CD8-positive, alpha-beta memory T cell (primary cell): Measurements from ENCODE around the gene MVB12A. TPM values are rescaled to one million over a fixed set of nuclear protein-coding genes. Genes with fewer than 3 reads are reported as not detected.

Experiments used
- CTCF ChIA-PET: fragments of 350-600 bp; sonication (Branson Sonifier 250); formaldehyde crosslinking; loops from one replicate; lab custom pipeline; 2021; ENCODE audit warnings: antibody characterized with exemption; lab: Charles Lee
- POLR2A ChIA-PET: fragments of 350-600 bp; sonication (Branson Sonifier 250); formaldehyde crosslinking; loops from one replicate; lab custom pipeline; 2021; ENCODE audit warnings: antibody characterized with exemption; lab: Charles Lee
- DNase-seq, 5 donors: peaks; one replicate each; pipeline versions ENCODE4 v3.0.0 to v3.0.0-alpha.2; 2020 to 2022; ENCODE audit warnings: mixed read lengths in 1 of 5
- H3K27ac ChIP-seq: one replicate; pipeline ENCODE4 v1.7.0; 2013; ENCODE audit warnings: low read depth, mild to moderate bottlenecking, low read length, moderate library complexity
- H3K27me3 ChIP-seq: 2 replicates; pipeline ENCODE4 v1.7.0; 2013; ENCODE audit warnings: low read length, mild to moderate bottlenecking; ENCODE audit not compliant: insufficient read depth, poor library complexity, severe bottlenecking
- H3K36me3 ChIP-seq: 2 replicates; pipeline ENCODE4 v1.7.0; 2013; ENCODE audit warnings: mild to moderate bottlenecking, low read length, moderate library complexity; ENCODE audit not compliant: insufficient read depth
- H3K4me1 ChIP-seq: 2 replicates; pipeline ENCODE4 v1.7.0; 2013; ENCODE audit warnings: mild to moderate bottlenecking, low read length, moderate library complexity; ENCODE audit not compliant: insufficient read depth
- H3K4me3 ChIP-seq: 2 replicates; pipeline ENCODE4 v1.7.0; 2013; ENCODE audit warnings: mild to moderate bottlenecking, low read length
- H3K9me3 ChIP-seq: 2 replicates; pipeline ENCODE4 v1.7.0; 2013; ENCODE audit warnings: mild to moderate bottlenecking, low read length
- H3K27ac Mint-ChIP-seq, 8 donors: one replicate each; pipeline ENCODE4 v1.8.0; 2020 to 2021; ENCODE audit warnings: mixed read lengths in 8 of 8, mild to moderate bottlenecking in 6 of 8, inconsistent platforms in 3 of 8, moderate library complexity in 3 of 8
- H3K27me3 Mint-ChIP-seq, 2 donors: one replicate each; pipeline ENCODE4 v1.8.0; 2020 to 2021; ENCODE audit warnings: mixed read lengths in 2 of 2, mild to moderate bottlenecking in 1 of 2, moderate library complexity in 1 of 2
- H3K36me3 Mint-ChIP-seq, 3 donors: one replicate each; pipeline ENCODE4 v1.8.0; 2020 to 2021; ENCODE audit warnings: mixed read lengths in 3 of 3, inconsistent platforms in 1 of 3, mild to moderate bottlenecking in 1 of 3
- H3K4me1 Mint-ChIP-seq, 3 donors: one replicate each; pipeline ENCODE4 v1.8.0; 2020 to 2021; ENCODE audit warnings: mixed read lengths in 3 of 3, inconsistent platforms in 1 of 3, mild to moderate bottlenecking in 1 of 3
- H3K4me3 Mint-ChIP-seq, 7 donors: one replicate each; pipeline ENCODE4 v1.8.0; 2020 to 2021; ENCODE audit warnings: mixed read lengths in 7 of 7, mild to moderate bottlenecking in 6 of 7, moderate library complexity in 4 of 7, inconsistent platforms in 2 of 7
- H3K9me3 Mint-ChIP-seq, 5 donors: one replicate each; pipeline ENCODE4 v1.8.0; 2020 to 2022; ENCODE audit warnings: mixed read lengths in 5 of 5, mild to moderate bottlenecking in 3 of 5, moderate library complexity in 2 of 5, inconsistent platforms in 1 of 5
- polyA plus RNA-seq: library from polyadenylated mRNA; unstranded; fragments of 300-500 nt; fragmentation: Illumina TruSeq; gene quantifications from one replicate; pipeline ENCODE4 v1.2.3, GENCODE V29; 2021
- total RNA-seq, 2 experiments: library from RNA; stranded (reverse); gene quantifications; one replicate each; pipeline ENCODE4 v1.2.3, GENCODE V29; 2021

MVB12A gene
- total and polyA plus RNA-seq, 3 experiments from 2014 or later = 26.9 to 39.2 (median 34.5) TPM

GRCh38 chr19:17431417-17431816 is 11.6 kb downstream of the MVB12A start:
- no peaks in the 10 kb centered on the region for H3K4me1 Mint-ChIP-seq
- Histone ChIP-seq H3K9me3 (no peaks in the 10 kb centered on the region), H3K4me1 (no peaks in the 10 kb centered on the region), H3K4me3 (no peak overlapping the region), H3K27ac (no peak overlapping the region), H3K36me3 (no peaks in the 10 kb centered on the region), H3K27me3 (no peaks in the 10 kb centered on the region)
- ChIA-PET CTCF (no interaction called here), POLR2A (no interaction called here)
- no peaks in the 10 kb centered on the region for H3K9me3 Mint-ChIP-seq
- H3K27ac Mint-ChIP-seq = peak overlapping the region in 2 of 8 donors; percentile 2 to 69
- H3K36me3 Mint-ChIP-seq = no peaks in the 10 kb centered on the region
- no peak for DNase-seq
- no peaks in the 10 kb centered on the region for H3K27me3 Mint-ChIP-seq
- no peak overlapping the region for H3K4me3 Mint-ChIP-seq

GRCh38 chr19:17435218-17435617 is 15.4 kb downstream of the MVB12A start:
- Histone ChIP-seq H3K4me1 (no peaks in the 10 kb centered on the region), H3K9me3 (no peaks in the 10 kb centered on the region), H3K27ac (no peak overlapping the region), H3K4me3 (no peak overlapping the region), H3K36me3 (no peaks in the 10 kb centered on the region), H3K27me3 (no peaks in the 10 kb centered on the region)
- CTCF ChIA-PET = no interaction called here
- H3K4me1 Mint-ChIP-seq = no peaks in the 10 kb centered on the region
- no peak overlapping the region for H3K4me3 Mint-ChIP-seq
- H3K36me3 Mint-ChIP-seq = no peaks in the 10 kb centered on the region
- POLR2A ChIA-PET = no interaction called here
- H3K9me3 Mint-ChIP-seq = no peaks in the 10 kb centered on the region
- no peak overlapping the region for H3K27ac Mint-ChIP-seq
- H3K27me3 Mint-ChIP-seq = peaks cover 0 to 2% of the 10 kb centered on the region in 2 donors
- DNase-seq = no peak

GRCh38 chr19:17436094-17436873 is 16.4 kb downstream of the MVB12A start:
- Histone ChIP-seq H3K9me3 (no peaks in the 10 kb centered on the region), H3K4me1 (no peaks in the 10 kb centered on the region), H3K27me3 (no peaks in the 10 kb centered on the region), H3K27ac (no peak overlapping the region), H3K4me3 (no peak overlapping the region), H3K36me3 (no peaks in the 10 kb centered on the region)
- H3K4me3 Mint-ChIP-seq = no peak overlapping the region
- no peaks in the 10 kb centered on the region for H3K9me3 Mint-ChIP-seq
- H3K27ac Mint-ChIP-seq = no peak overlapping the region
- DNase-seq = no peak
- CTCF ChIA-PET = interaction anchor here (1.7 kb wide), 1 partner anchor 12 kb away, joined by 5 read pairs; the partner anchor contains the start of gene TMEM221
- H3K4me1 Mint-ChIP-seq = no peaks in the 10 kb centered on the region
- POLR2A ChIA-PET = no interaction called here
- H3K36me3 Mint-ChIP-seq = no peaks in the 10 kb centered on the region
- H3K27me3 Mint-ChIP-seq = peaks cover 0 to 2% of the 10 kb centered on the region in 2 donors

- CTCF ChIA-PET = interaction anchor here (1.1 to 1.7 kb wide), 2 partner anchors 11 to 17 kb away, joined by 3 to 5 read pairs; partner anchors contain the start of genes MVB12A and TMEM221
- H3K4me3 Mint-ChIP-seq = no peak overlapping the region
Observed at GRCh38 chr19:17436874-17437267, 17.0 kb downstream of the MVB12A start.

GRCh38 chr19:17441241-17442021 is 21.6 kb downstream of the MVB12A start:
- Mint-ChIP-seq H3K9me3 (no peaks in the 10 kb centered on the region), H3K4me3 (no peak overlapping the region), H3K27ac (no peak overlapping the region), H3K27me3 (peaks cover 0 to 5% of the 10 kb centered on the region in 2 donors), H3K4me1 (no peaks in the 10 kb centered on the region), H3K36me3 (no peaks in the 10 kb centered on the region)
- Histone ChIP-seq H3K4me3 (no peak overlapping the region), H3K27ac (no peak overlapping the region), H3K9me3 (no peaks in the 10 kb centered on the region), H3K27me3 (no peaks in the 10 kb centered on the region), H3K4me1 (no peaks in the 10 kb centered on the region), H3K36me3 (no peaks in the 10 kb centered on the region)
- peak in 1 of 5 donors; percentile 35 for DNase-seq
- ChIA-PET POLR2A (no interaction called here), CTCF (interaction anchor here (0.9 to 1.4 kb wide), 2 partner anchors 132 to 135 kb away, joined by 3 to 5 read pairs; no protein-coding TSS in a partner anchor)

More at GRCh38 chr19:17436874-17437267, 17.0 kb downstream of the MVB12A start:
- Mint-ChIP-seq H3K9me3 (no peaks in the 10 kb centered on the region), H3K4me1 (no peaks in the 10 kb centered on the region), H3K27ac (no peak overlapping the region), H3K36me3 (no peaks in the 10 kb centered on the region), H3K27me3 (peaks cover 0 to 5% of the 10 kb centered on the region in 2 donors)
- POLR2A ChIA-PET = no interaction called here
- Histone ChIP-seq H3K4me3 (no peak overlapping the region), H3K27me3 (no peaks in the 10 kb centered on the region), H3K4me1 (no peaks in the 10 kb centered on the region), H3K36me3 (no peaks in the 10 kb centered on the region), H3K27ac (no peak overlapping the region), H3K9me3 (no peaks in the 10 kb centered on the region)
- no peak for DNase-seq

GRCh38 chr19:17445526-17446165 is 25.8 kb downstream of the MVB12A start:
- no peak overlapping the region for H3K27ac ChIP-seq
- H3K4me1 ChIP-seq = peaks cover 5% of the 10 kb centered on the region
- no peaks in the 10 kb centered on the region for H3K36me3 ChIP-seq
- H3K9me3 ChIP-seq = no peaks in the 10 kb centered on the region
- H3K36me3 Mint-ChIP-seq = no peaks in the 10 kb centered on the region
- H3K4me3 Mint-ChIP-seq = no peak overlapping the region
- H3K4me3 ChIP-seq = no peak overlapping the region
- peaks cover 14 to 19% of the 10 kb centered on the region in 2 donors for H3K27me3 Mint-ChIP-seq
- H3K9me3 Mint-ChIP-seq = no peaks in the 10 kb centered on the region
- no peak for DNase-seq
- H3K27me3 ChIP-seq = peaks cover 6% of the 10 kb centered on the region
- ChIA-PET CTCF (no interaction called here), POLR2A (no interaction called here)
- peaks cover 6 to 10% (median 7%) of the 10 kb centered on the region in 3 donors for H3K4me1 Mint-ChIP-seq
- H3K27ac Mint-ChIP-seq = no peak overlapping the region

DNA sequence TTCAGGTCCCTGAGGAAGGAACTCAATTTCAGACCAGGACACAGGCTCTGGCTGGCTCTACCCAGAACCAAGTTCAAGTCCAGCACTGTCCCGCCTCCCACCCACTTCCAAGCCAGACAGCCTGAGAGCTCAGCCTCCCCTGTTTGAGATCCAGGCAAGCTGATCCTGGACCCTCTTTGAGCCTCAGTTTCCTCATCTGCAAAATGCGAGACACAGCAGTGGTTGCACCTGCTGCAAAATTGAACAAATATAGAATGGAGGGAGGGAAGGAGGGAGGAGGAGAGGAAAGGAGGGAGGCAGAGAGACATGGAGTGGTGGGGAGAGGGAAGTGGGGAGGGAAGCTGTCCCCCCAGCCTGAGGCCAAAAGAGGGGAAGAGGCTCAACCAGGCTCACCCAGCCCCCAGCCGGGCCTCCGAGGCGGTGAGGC is 27.9 kb downstream of the MVB12A start:
- Mint-ChIP-seq H3K4me3 (peak overlapping the region in 6 of 7 donors; percentile 26 to 77 (median 44)), H3K9me3 (no peaks in the 10 kb centered on the region)
- POLR2A ChIA-PET = no interaction called here

More for the DNA sequence above, 27.9 kb downstream of the MVB12A start:
- H3K4me1 Mint-ChIP-seq = peaks cover 6 to 10% (median 7%) of the 10 kb centered on the region in 3 donors
- H3K27ac Mint-ChIP-seq = no peak overlapping the region
- peaks cover 6% of the 10 kb centered on the region for H3K27me3 ChIP-seq
- no peak overlapping the region for H3K27ac ChIP-seq
- DNase-seq = no peak
- peaks cover 5% of the 10 kb centered on the region for H3K4me1 ChIP-seq
- CTCF ChIA-PET = interaction anchor here (1.5 kb wide), 1 partner anchor 10 kb away, joined by 5 read pairs; no protein-coding TSS in a partner anchor
- no peaks in the 10 kb centered on the region for H3K36me3 ChIP-seq
- peaks cover 19 to 26% of the 10 kb centered on the region in 2 donors for H3K27me3 Mint-ChIP-seq
- no peaks in the 10 kb centered on the region for H3K9me3 ChIP-seq
- no peak overlapping the region for H3K4me3 ChIP-seq
- H3K36me3 Mint-ChIP-seq = no peaks in the 10 kb centered on the region
